Esophagus muscularis mucosa (tissue), 4 donors: ENCODE data around the gene ZFYVE28. TPM values are rescaled to one million over a fixed set of nuclear protein-coding genes. Genes with fewer than 3 reads are reported as not detected.

Experiments
- DNase-seq: peaks from one replicate; pipeline ENCODE4 v3.0.0-alpha.2; 2017; ENCODE audit errors: extremely low spot score
- H3K27ac ChIP-seq, 4 donors: fragments of 200-600 bp; sonication (generic); replicated peaks in 1 of 4; 1 replicate in 3 of 4; 2 replicates in 1 of 4; pipeline ENCODE4 v1.5.1; 2016 to 2019; ENCODE audit warnings: mild to moderate bottlenecking in 1 of 4
- H3K27me3 ChIP-seq, 4 donors: fragments of 200-600 bp; sonication (generic); one replicate each; pipeline versions ENCODE4 v1.5.1 to v1.6.0; 2016 to 2019
- H3K36me3 ChIP-seq, 4 donors: fragments of 200-600 bp; sonication (generic); one replicate each; pipeline ENCODE4 v1.5.1; 2016 to 2019
- H3K4me1 ChIP-seq, 4 donors: fragments of 200-600 bp; sonication (generic); one replicate each; pipeline ENCODE4 v1.5.1; 2016 to 2019
- H3K4me3 ChIP-seq, 4 donors: fragments of 200-600 bp; sonication (generic); 1 replicate in 2 of 4; 2 replicates in 2 of 4; pipeline ENCODE4 v1.5.1; 2016 to 2019; ENCODE audit warnings: mild to moderate bottlenecking in 4 of 4, moderate library complexity in 1 of 4
- H3K9me3 ChIP-seq, 4 donors: fragments of 200-600 bp; sonication (generic); 1 replicate in 3 of 4; 2 replicates in 1 of 4; pipeline ENCODE4 v1.5.1; 2016 to 2019
- CTCF ChIP-seq, 3 experiments: fragments of 200-600 bp in 2 of 3; fragments of 450-650 bp in 1 of 3; sonication (generic) in 2 of 3; IDR thresholded peaks; one replicate each; pipeline ENCODE4 v1.5.1; 2017 to 2019; ENCODE audit warnings: antibody characterized with exemption in 3 of 3, mild to moderate bottlenecking in 2 of 3, moderate library complexity in 1 of 3
- EP300 ChIP-seq: sonication (generic); formaldehyde crosslinking; IDR thresholded peaks from one replicate; pipeline ENCODE4 v1.6.1; 2017; ENCODE audit warnings: antibody characterized with exemption
- POLR2A ChIP-seq: fragments of 450-650 bp; IDR thresholded peaks from one replicate; pipeline ENCODE4 v1.6.1; 2017; ENCODE audit warnings: antibody characterized with exemption, moderate library complexity, mild to moderate bottlenecking, low read depth
- POLR2AphosphoS5 ChIP-seq, 2 donors: sonication (generic); formaldehyde crosslinking; IDR thresholded peaks; one replicate each; pipeline ENCODE4 v1.6.1; 2017; ENCODE audit warnings: antibody characterized with exemption in 2 of 2
- WGBS: methylation state at CpG from one replicate; pipeline ENCODE4 v1.1.5; 2018; 5-methylcytosine and 5-hydroxymethylcytosine counted together
- intact Hi-C: fragments of 100-400 bp; cut with DNase I; formaldehyde crosslinking; loops from one replicate; pipeline ENCODE4 v1.15.1; 2023
- total RNA-seq, 4 donors: library from RNA; depleted of rRNA; stranded (reverse); fragments of >200 nt; gene quantifications; one replicate each; pipeline versions ENCODE4 v1.1.0 to v1.2.1, GENCODE V29; 2016

Gene ZFYVE28
- total RNA-seq, 4 donors from 2014 or later, result 4.5 to 13.4 (median 8.4) TPM

- H3K9me3 ChIP-seq, result peaks cover 0 to 6% (median 3%) of the 10 kb centered on the region in 4 donors
- H3K27me3 ChIP-seq, result no peaks in the 10 kb centered on the region
- peaks cover 0 to 7% (median under 1%) of the 10 kb centered on the region in 4 donors for H3K36me3 ChIP-seq
- DNase-seq, result no peak
- TF ChIP-seq POLR2A (no peak), POLR2AphosphoS5 (IDR thresholded peaks at IDR 0.05) (no peak), CTCF (IDR thresholded peaks at IDR 0.05) (no peak), EP300 (no peak)
- peaks cover 10 to 19% (median 18%) of the 10 kb centered on the region in 4 donors for H3K4me1 ChIP-seq
- intact Hi-C loops, result no loop called here
- H3K27ac ChIP-seq, result no peak overlapping the region
- no peak overlapping the region for H3K4me3 ChIP-seq
- 97% methylated on average over 4 of the region's 4 CpGs for WGBS
Measured at GRCh38 chr4:2368746-2369437, 49.6 kb downstream of the ZFYVE28 start.

GRCh38 chr4:2367626-2368025 lies 50.8 kb downstream of the ZFYVE28 start:
- DNase-seq, result no peak
- no peaks in the 10 kb centered on the region for H3K27me3 ChIP-seq
- H3K4me3 ChIP-seq, result no peak overlapping the region
- intact Hi-C loops, result no loop called here
- TF ChIP-seq POLR2AphosphoS5 (IDR thresholded peaks at IDR 0.05) (no peak), POLR2A (no peak), EP300 (no peak), CTCF (IDR thresholded peaks at IDR 0.05) (no peak)
- WGBS, result 87% methylated on average over 3 of the region's 7 CpGs
- no peak overlapping the region for H3K27ac ChIP-seq
- peaks cover 10 to 32% (median 23%) of the 10 kb centered on the region in 4 donors for H3K4me1 ChIP-seq
- H3K36me3 ChIP-seq, result peaks cover 0 to 7% (median 0%) of the 10 kb centered on the region in 4 donors
- H3K9me3 ChIP-seq, result peaks cover 0 to 6% (median 3%) of the 10 kb centered on the region in 4 donors

- Histone ChIP-seq H3K4me1 (peaks cover 10 to 33% (median 23%) of the 10 kb centered on the region in 4 donors), H3K4me3 (no peak overlapping the region), H3K36me3 (peaks cover 0 to 7% (median 0%) of the 10 kb centered on the region in 4 donors), H3K9me3 (peaks cover 0 to 6% (median 3%) of the 10 kb centered on the region in 4 donors), H3K27ac (no peak overlapping the region), H3K27me3 (no peaks in the 10 kb centered on the region)
- WGBS, result 78% methylated on average over 19 of the region's 20 CpGs
- intact Hi-C loops, result no loop called here
- TF ChIP-seq POLR2A, result no peak
- DNase-seq, result no peak
Measured at GRCh38 chr4:2366252-2367192, 51.9 kb downstream of the ZFYVE28 start.

- peaks cover 10 to 33% (median 23%) of the 10 kb centered on the region in 4 donors for H3K4me1 ChIP-seq
- H3K27ac ChIP-seq, result no peak overlapping the region
- H3K36me3 ChIP-seq, result peaks cover 0 to 5% (median 0%) of the 10 kb centered on the region in 4 donors
- no peak for DNase-seq
- intact Hi-C loops, result no loop called here
- WGBS, result 80% methylated on average over 9 of the region's 9 CpGs
- H3K4me3 ChIP-seq, result no peak overlapping the region
- H3K9me3 ChIP-seq, result peaks cover 0 to 6% (median 3%) of the 10 kb centered on the region in 4 donors
- no peak for TF ChIP-seq EP300
- no peak for TF ChIP-seq POLR2A
- TF ChIP-seq POLR2AphosphoS5 (IDR thresholded peaks at IDR 0.05), result no peak
- no peak for TF ChIP-seq CTCF (IDR thresholded peaks at IDR 0.05)
- no peaks in the 10 kb centered on the region for H3K27me3 ChIP-seq
Measured at GRCh38 chr4:2365913-2366210, 52.6 kb downstream of the ZFYVE28 start.
